Measurements from ENCODE around the gene LMF2.

- TF ChIP-seq EGR1 (IDR thresholded peaks at IDR 0.05; ENCODE audit: borderline replicate concordance, low read depth, low read length), result no peak
- no peak for TF ChIP-seq CEBPB (IDR thresholded peaks at IDR 0.05; ENCODE audit: low read depth, low read length)
- TF ChIP-seq CHD1 (IDR thresholded peaks at IDR 0.05; ENCODE audit: low read depth, low read length), result no peak
- TF ChIP-seq TAF1 (IDR thresholded peaks at IDR 0.05; ENCODE audit: low read depth, low read length), result no peak
- no peak for TF ChIP-seq POLR2A (IDR thresholded peaks at IDR 0.05; ENCODE audit: control extremely low read depth in 1 of 2, low read depth in 2 of 2, low read length in 2 of 2)
- TF ChIP-seq SIN3A (conservative IDR thresholded peaks at IDR 0.05 in 1 of 2, IDR thresholded peaks at IDR 0.05 in 1 of 2; ENCODE audit: low read depth in 1 of 2, low read length in 2 of 2), result no peak
- no peak for TF ChIP-seq MAX (IDR thresholded peaks at IDR 0.05)
- no peak for TF ChIP-seq JUND (IDR thresholded peaks at IDR 0.05; ENCODE audit: low read length)
- TF ChIP-seq POLR2AphosphoS5 (IDR thresholded peaks at IDR 0.05; ENCODE audit: low read depth, low read length), result no peak
- no peak for TF ChIP-seq CTCF (IDR thresholded peaks at IDR 0.05; ENCODE audit: control extremely low read depth in 1 of 3, insufficient read depth in 1 of 3, low read depth in 1 of 3, low read length in 3 of 3)
Measured at GRCh38 chr22:50551160-50551752, 43.8 kb upstream of the LMF2 start.

Data from H1 (cell line).